ENCODE results near the gene AADACL2. TPM values are rescaled to one million over a fixed set of nuclear protein-coding genes. Genes with fewer than 3 reads are reported as not detected.

The AADACL2 gene
- polyA plus RNA-seq, 10 donors: 3.2 to 3.8 TPM; not detected in 8

DNA sequence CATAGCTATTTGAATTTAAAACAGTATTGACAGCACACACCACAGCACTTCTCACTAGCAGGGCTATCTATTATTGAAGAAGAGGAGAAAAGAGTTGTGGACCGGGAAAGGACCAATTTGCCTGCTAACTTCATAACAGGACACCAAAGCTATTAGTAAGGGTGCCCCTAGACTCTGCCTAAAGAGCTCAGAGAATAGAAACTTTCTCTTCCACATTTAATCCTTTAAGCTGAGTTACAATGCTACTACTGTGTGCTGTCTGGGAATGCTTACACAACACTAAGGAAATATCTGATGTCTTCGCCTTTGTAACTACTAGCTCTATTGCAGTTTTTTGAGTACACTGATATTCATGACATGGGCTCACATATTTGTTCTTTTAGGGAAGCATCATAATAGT, 66.7 kb downstream of the AADACL2 start:
- no peak for DNase-seq

DNA sequence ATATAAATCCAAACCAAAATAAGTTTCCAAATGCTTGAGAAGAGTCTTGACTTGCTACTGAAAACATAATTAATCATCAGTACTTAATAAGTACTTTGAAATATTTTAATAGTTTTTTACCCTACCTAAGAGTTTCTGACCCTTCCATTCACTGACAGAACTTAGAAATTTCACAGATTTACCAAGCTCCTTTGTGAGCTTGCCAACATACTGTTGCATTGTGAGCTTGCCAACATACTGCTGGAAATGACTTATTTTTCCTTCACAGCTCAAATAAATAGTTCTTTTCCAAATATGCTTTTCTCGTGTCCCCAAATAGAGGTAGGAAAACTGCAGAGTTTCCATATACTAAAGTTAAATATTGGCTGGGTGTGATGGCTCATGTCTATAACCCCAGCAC, 70.5 kb downstream of the AADACL2 start:
- peak in 2 of 3 donors; percentile 19 to 41 for DNase-seq

DNA sequence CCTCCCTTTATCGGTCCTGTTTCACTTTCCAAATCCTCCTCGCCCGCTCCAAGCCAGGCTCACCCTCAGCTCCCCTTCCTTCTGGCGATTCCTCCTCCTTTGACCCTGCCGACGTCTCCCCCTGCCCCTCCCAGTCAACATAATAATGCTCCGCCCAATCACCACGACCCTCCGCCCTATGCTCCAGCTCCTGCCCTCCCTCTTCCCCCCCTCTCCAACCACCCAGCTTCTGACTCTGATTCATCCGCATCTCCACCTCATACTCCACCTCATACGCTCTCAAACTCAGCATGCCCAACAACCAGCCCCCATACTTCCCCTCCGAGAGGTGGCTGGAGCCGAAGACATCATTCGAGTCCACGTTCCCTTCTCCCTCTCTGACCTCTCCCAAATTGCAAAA, 73.1 kb downstream of the AADACL2 start:
- no peak for DNase-seq

Other genes with a start within 250 kb of the AADACL2 start
- gene AADAC, start 80.2 kb downstream of the AADACL2 start, polyA plus RNA-seq (ENCODE audit: insufficient read length in 10 of 10): 1 to 10 TPM in 2 of 10 donors, under 1 TPM in 3, not detected in 5; 0.13 to 7.7 (median 0.19) TPM
- under 1 TPM in 9 of 10 donors, not detected in 1; 0.04 to 0.29 (median 0.08) TPM for gene SUCNR1, start 139.7 kb downstream of the AADACL2 start, polyA plus RNA-seq (ENCODE audit: insufficient read length in 10 of 10)